ENCODE results near the gene CFAP92.

Gene CFAP92

GRCh38 chr3:128967748-128968355, 26.0 kb downstream of the CFAP92 start:
- no peak for DNase-seq (ENCODE audit: extremely low spot score)
- CTCF ChIA-PET = interaction anchor here (5.9 kb wide), 1 partner anchor 278 kb away, joined by 108 read pairs; no protein-coding TSS in a partner anchor
- POLR2A ChIA-PET = no interaction called here
- TF ChIP-seq CTCF (IDR thresholded peaks at IDR 0.05; ENCODE audit: control extremely low read depth, extremely low read depth, low read depth, missing control alignments) = no peak

GRCh38 chr3:128965818-128966217, 28.1 kb downstream of the CFAP92 start:
- TF ChIP-seq CTCF (IDR thresholded peaks at IDR 0.05; ENCODE audit: control extremely low read depth, extremely low read depth, low read depth, missing control alignments) = no peak
- ChIA-PET POLR2A (no interaction called here), CTCF (interaction anchor here (1.0 to 1.5 kb wide), 3 partner anchors 16 to 279 kb away, joined by 3 read pairs; no protein-coding TSS in a partner anchor)
- DNase-seq (ENCODE audit: extremely low spot score) = no peak

- DNase-seq (ENCODE audit: extremely low spot score) = no peak
- ChIA-PET CTCF (no interaction called here), POLR2A (no interaction called here)
- no peak for TF ChIP-seq CTCF (IDR thresholded peaks at IDR 0.05; ENCODE audit: control extremely low read depth, extremely low read depth, low read depth, missing control alignments)
Measured at GRCh38 chr3:128965280-128965679, 28.6 kb downstream of the CFAP92 start.

- CTCF ChIA-PET = interaction anchor here (1.5 to 1.8 kb wide), 2 partner anchors 14 to 427 kb away, joined by 3 to 6 read pairs; no protein-coding TSS in a partner anchor
- TF ChIP-seq CTCF (IDR thresholded peaks at IDR 0.05; ENCODE audit: control extremely low read depth, extremely low read depth, low read depth, missing control alignments) = no peak
- no peak for DNase-seq (ENCODE audit: extremely low spot score)
- POLR2A ChIA-PET = no interaction called here
Measured at GRCh38 chr3:128956440-128956839, 37.4 kb downstream of the CFAP92 start.

DNA sequence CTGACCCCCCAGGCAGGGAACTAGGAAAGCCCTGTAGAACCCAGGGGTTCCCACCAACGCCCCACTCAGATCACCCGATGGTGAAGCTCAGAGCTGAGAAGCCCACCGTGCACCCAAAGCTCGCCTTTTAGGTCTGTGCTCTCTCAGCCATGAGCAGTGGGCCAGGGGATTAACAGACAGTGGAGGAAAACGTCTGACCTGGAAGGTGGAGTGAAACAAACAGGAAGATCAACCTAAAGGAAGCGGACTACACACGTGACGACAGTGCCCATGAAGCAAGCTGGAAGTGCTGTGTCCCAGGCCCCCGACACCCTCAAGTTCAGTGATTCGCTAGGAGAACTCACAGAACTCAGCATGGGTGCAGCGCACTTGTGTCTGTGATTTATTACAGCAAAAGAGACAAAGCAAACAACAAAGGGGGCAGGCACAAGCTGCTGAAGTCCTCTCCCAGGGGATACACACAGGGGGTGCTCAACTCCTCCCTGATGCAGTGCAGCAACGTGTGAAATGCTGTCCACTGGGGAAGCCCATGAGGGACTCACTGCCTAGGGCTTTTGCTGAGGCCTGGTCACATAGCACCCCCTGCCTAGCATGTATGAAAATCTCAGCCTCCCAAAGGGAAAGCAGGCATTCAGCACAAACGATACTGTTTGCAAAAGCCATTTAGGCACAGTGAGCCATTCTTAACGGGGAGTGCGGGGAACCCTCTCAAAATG, 43.5 kb downstream of the CFAP92 start:
- ChIA-PET POLR2A (no interaction called here), CTCF (interaction anchor here (0.9 to 3.0 kb wide), 3 partner anchors 16 to 330 kb away, joined by 3 to 11 read pairs (median 3); no protein-coding TSS in a partner anchor)
- TF ChIP-seq CTCF (IDR thresholded peaks at IDR 0.05; ENCODE audit: control extremely low read depth, extremely low read depth, low read depth, missing control alignments) = peak; percentile 40
- DNase-seq (ENCODE audit: extremely low spot score) = no peak

GRCh38 chr3:128949158-128949557, 44.7 kb downstream of the CFAP92 start:
- TF ChIP-seq CTCF (IDR thresholded peaks at IDR 0.05; ENCODE audit: control extremely low read depth, extremely low read depth, low read depth, missing control alignments) = no peak
- ChIA-PET POLR2A (no interaction called here), CTCF (no interaction called here)
- no peak for DNase-seq (ENCODE audit: extremely low spot score)

Measured in GM10248 (cell line).